NT2/D1 (cell line): ENCODE results near the gene NTN3.

Experiments used
- DNase-seq: peaks from one replicate; pipeline ENCODE4 v3.0.0-alpha.2; 2011; ENCODE audit warnings: low read depth, low spot score
- H3K27me3 ChIP-seq: 2 replicates; pipeline ENCODE4 v1.6.0; 2011; ENCODE audit warnings: mild to moderate bottlenecking; ENCODE audit not compliant: insufficient read length, insufficient read depth
- H3K36me3 ChIP-seq: 2 replicates; pipeline ENCODE4 v1.6.1; 2011; ENCODE audit warnings: mild to moderate bottlenecking, low read length, mixed read lengths; ENCODE audit not compliant: insufficient read depth, insufficient read length
- H3K4me1 ChIP-seq: 2 replicates; pipeline ENCODE4 v1.5.1; 2011; ENCODE audit not compliant: insufficient read depth, insufficient read length
- H3K4me3 ChIP-seq: 2 replicates; pipeline ENCODE4 v1.5.1; 2011; ENCODE audit warnings: low read depth; ENCODE audit not compliant: insufficient read length
- H3K9ac ChIP-seq: 2 replicates; pipeline ENCODE4 v1.6.0; 2011; ENCODE audit warnings: low read depth; ENCODE audit not compliant: insufficient read length
- H3K9me3 ChIP-seq: 2 replicates; pipeline ENCODE4 v1.5.1; 2011; ENCODE audit warnings: mild to moderate bottlenecking, low read length; ENCODE audit not compliant: insufficient read depth
- SUZ12 ChIP-seq: IDR thresholded peaks from 2 replicates; pipeline ENCODE4 v1.6.1; 2011; ENCODE audit not compliant: insufficient read length, insufficient read depth; ENCODE audit errors: extremely low read depth
- YY1 ChIP-seq: IDR thresholded peaks from 2 replicates; pipeline ENCODE4 v1.6.1; 2011; ENCODE audit not compliant: insufficient read length, insufficient read depth
- ZNF274 ChIP-seq: IDR thresholded peaks from 2 replicates; pipeline ENCODE4 v1.6.1; 2011; ENCODE audit warnings: mild to moderate bottlenecking, low read depth, low read length

Gene NTN3

DNA sequence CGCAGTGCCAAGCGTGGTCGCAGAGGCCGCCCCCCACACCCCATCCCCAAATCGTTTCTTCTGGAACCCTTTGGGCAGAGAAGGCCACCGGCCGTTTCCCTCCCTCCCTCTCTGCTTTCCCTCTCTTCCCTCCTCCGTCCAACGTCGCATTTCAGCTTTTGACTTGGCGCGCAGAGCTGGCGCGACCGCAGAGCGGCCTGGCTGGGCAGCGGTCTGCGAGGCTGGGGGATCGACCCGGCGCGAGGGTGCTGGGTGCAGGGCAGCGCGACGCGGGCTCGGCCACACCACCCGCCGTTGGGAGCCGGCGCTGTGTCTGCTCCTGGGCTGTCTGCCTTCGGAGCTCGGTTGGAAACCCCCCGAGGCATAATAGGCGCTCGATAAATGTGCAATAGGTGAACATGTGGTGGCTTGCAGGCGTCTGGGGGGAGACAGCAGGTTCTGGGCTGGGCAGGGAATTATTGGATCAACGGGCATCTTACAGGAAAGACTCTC, 2.8 kb upstream of the NTN3 start:
- H3K36me3 ChIP-seq = peaks cover 22% of the 10 kb centered on the region
- no peak for TF ChIP-seq SUZ12
- TF ChIP-seq ZNF274 = no peak
- no peak for TF ChIP-seq YY1
- H3K27me3 ChIP-seq = peaks cover 18% of the 10 kb centered on the region
- peaks cover 52% of the 10 kb centered on the region for H3K4me1 ChIP-seq
- H3K4me3 ChIP-seq = peak overlapping the region; percentile 49
- no peak for DNase-seq
- peak overlapping the region; percentile 95 for H3K9ac ChIP-seq
- no peaks in the 10 kb centered on the region for H3K9me3 ChIP-seq

- peaks cover 18% of the 10 kb centered on the region for H3K27me3 ChIP-seq
- no peak for DNase-seq
- peak overlapping the region; percentile 49 for H3K4me3 ChIP-seq
- H3K36me3 ChIP-seq = peaks cover 19% of the 10 kb centered on the region
- TF ChIP-seq ZNF274 = no peak
- no peak for TF ChIP-seq SUZ12
- peak overlapping the region; percentile 95 for H3K9ac ChIP-seq
- no peaks in the 10 kb centered on the region for H3K9me3 ChIP-seq
- H3K4me1 ChIP-seq = peaks cover 52% of the 10 kb centered on the region
These were observed 2.2 kb upstream of the NTN3 start for GRCh38 chr16:2468725-2469398.

GRCh38 chr16:2469399-2470233, 1.5 kb upstream of the NTN3 start:
- TF ChIP-seq ZNF274 (no peak), YY1 (no peak), SUZ12 (no peak)
- H3K4me1 ChIP-seq = peaks cover 44% of the 10 kb centered on the region
- peaks cover 18% of the 10 kb centered on the region for H3K27me3 ChIP-seq
- H3K9ac ChIP-seq = peak overlapping the region; percentile 80
- H3K36me3 ChIP-seq = peaks cover 12% of the 10 kb centered on the region
- H3K9me3 ChIP-seq = no peaks in the 10 kb centered on the region
- DNase-seq = no peak
- H3K4me3 ChIP-seq = peak overlapping the region; percentile 29

GRCh38 chr16:2470234-2470601, 879 bp upstream of the NTN3 start:
- peaks cover 42% of the 10 kb centered on the region for H3K4me1 ChIP-seq
- H3K27me3 ChIP-seq = peaks cover 18% of the 10 kb centered on the region
- H3K9ac ChIP-seq = peak overlapping the region; percentile 81
- TF ChIP-seq ZNF274 (no peak), YY1 (no peak), SUZ12 (no peak)
- peaks cover 10% of the 10 kb centered on the region for H3K36me3 ChIP-seq
- no peaks in the 10 kb centered on the region for H3K9me3 ChIP-seq
- no peak overlapping the region for H3K4me3 ChIP-seq
- no peak for DNase-seq

DNA sequence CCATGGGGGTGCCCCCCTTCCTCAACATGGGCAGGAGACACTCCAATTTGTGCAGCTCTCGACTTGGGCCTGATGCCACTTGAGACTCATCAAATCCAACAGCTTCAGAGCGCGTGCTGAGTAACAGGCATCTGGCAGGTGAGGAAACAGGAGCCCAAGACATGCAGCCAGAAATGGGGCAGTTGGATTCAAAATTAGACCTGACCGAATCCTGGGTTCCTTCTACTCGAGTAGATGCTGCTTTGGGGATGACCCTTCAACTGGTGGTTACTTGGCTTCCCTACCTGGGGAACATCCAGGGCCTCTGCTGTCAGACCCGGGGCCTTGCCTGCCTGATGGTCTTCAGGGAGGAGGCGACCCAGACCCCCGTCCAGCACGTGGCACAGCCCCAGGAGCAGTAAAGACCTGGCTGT, 488 bp upstream of the NTN3 start:
- peak overlapping the region; percentile 8 for H3K4me3 ChIP-seq
- TF ChIP-seq YY1 (no peak), ZNF274 (no peak), SUZ12 (no peak)
- peaks cover 43% of the 10 kb centered on the region for H3K4me1 ChIP-seq
- no peak for DNase-seq
- peaks cover 6% of the 10 kb centered on the region for H3K36me3 ChIP-seq
- H3K9me3 ChIP-seq = no peaks in the 10 kb centered on the region
- H3K27me3 ChIP-seq = peaks cover 18% of the 10 kb centered on the region
- peak overlapping the region; percentile 81 for H3K9ac ChIP-seq

DNA sequence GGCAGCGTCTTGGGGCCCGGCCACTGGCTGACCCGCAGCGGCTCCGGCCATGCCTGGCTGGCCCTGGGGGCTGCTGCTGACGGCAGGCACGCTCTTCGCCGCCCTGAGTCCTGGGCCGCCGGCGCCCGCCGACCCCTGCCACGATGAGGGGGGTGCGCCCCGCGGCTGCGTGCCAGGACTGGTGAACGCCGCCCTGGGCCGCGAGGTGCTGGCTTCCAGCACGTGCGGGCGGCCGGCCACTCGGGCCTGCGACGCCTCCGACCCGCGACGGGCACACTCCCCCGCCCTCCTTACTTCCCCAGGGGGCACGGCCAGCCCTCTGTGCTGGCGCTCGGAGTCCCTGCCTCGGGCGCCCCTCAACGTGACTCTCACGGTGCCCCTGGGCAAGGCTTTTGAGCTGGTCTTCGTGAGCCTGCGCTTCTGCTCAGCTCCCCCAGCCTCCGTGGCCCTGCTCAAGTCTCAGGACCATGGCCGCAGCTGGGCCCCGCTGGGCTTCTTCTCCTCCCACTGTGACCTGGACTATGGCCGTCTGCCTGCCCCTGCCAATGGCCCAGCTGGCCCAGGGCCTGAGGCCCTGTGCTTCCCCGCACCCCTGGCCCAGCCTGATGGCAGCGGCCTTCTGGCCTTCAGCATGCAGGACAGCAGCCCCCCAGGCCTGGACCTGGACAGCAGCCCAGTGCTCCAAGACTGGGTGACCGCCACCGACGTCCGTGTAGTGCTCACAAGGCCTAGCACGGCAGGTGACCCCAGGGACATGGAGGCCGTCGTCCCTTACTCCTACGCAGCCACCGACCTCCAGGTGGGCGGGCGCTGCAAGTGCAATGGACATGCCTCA, 773 bp downstream of the NTN3 start:
- Histone ChIP-seq H3K9ac (peak overlapping the region; percentile 76), H3K4me3 (peak overlapping the region; percentile 37), H3K4me1 (peaks cover 49% of the 10 kb centered on the region), H3K27me3 (peaks cover 31% of the 10 kb centered on the region), H3K9me3 (no peaks in the 10 kb centered on the region), H3K36me3 (no peaks in the 10 kb centered on the region)
- no peak for TF ChIP-seq YY1
- no peak for TF ChIP-seq ZNF274
- TF ChIP-seq SUZ12 = no peak
- DNase-seq = no peak
